Transverse colon (tissue), 4 donors: ENCODE data around the gene GRIA4. TPM values are rescaled to one million over a fixed set of nuclear protein-coding genes. Genes with fewer than 3 reads are reported as not detected.

Experiments
- DNase-seq: peaks from one replicate; pipeline ENCODE4 v3.0.0-alpha.2; 2019
- H3K27ac ChIP-seq, 4 donors: fragments of 200-600 bp; sonication (generic); 2 replicates each; pipeline ENCODE4 v1.5.1; 2016 to 2018; ENCODE audit warnings: inconsistent platforms in 4 of 4
- H3K27me3 ChIP-seq: fragments of 200-600 bp; sonication (generic); 2 replicates; pipeline ENCODE4 v1.5.1; 2017; ENCODE audit warnings: inconsistent platforms
- H3K36me3 ChIP-seq, 4 donors: fragments of 200-600 bp; sonication (generic); 2 replicates each; pipeline ENCODE4 v1.5.1; 2017 to 2019; ENCODE audit warnings: inconsistent platforms in 4 of 4
- H3K4me1 ChIP-seq, 4 donors: fragments of 200-600 bp; sonication (generic); 2 replicates each; pipeline ENCODE4 v1.5.1; 2017 to 2020; ENCODE audit warnings: inconsistent platforms in 4 of 4
- H3K4me3 ChIP-seq, 4 donors: fragments of 200-600 bp; sonication (generic); 1 replicate in 1 of 4; 2 replicates in 3 of 4; pipeline versions ENCODE4 v1.5.1 to v1.6.1; 2017 to 2019; ENCODE audit warnings: inconsistent platforms in 4 of 4
- H3K9me3 ChIP-seq, 2 donors: fragments of 200-600 bp; sonication (generic); 2 replicates each; pipeline ENCODE4 v1.5.1; 2017 to 2019; ENCODE audit warnings: inconsistent platforms in 2 of 2
- EP300 ChIP-seq: sonication (generic); formaldehyde crosslinking; IDR thresholded peaks from one replicate; pipeline ENCODE4 v1.6.1; 2017; ENCODE audit warnings: antibody characterized with exemption, low read depth
- POLR2A ChIP-seq: fragments of 450-650 bp; IDR thresholded peaks from one replicate; pipeline ENCODE4 v1.6.1; 2016; ENCODE audit warnings: antibody characterized with exemption, mild to moderate bottlenecking, moderate library complexity
- POLR2AphosphoS5 ChIP-seq, 3 donors: sonication (generic); formaldehyde crosslinking; IDR thresholded peaks; one replicate each; pipeline ENCODE4 v1.6.1; 2016; ENCODE audit warnings: antibody characterized with exemption in 3 of 3
- WGBS, 2 donors: methylation state at CpG; one replicate each; pipeline ENCODE4 v1.1.5; 2018; ENCODE audit warnings: low coverage in 1 of 2; 5-methylcytosine and 5-hydroxymethylcytosine counted together
- in situ Hi-C, 4 donors: fragments of 200-750 bp; cut with MboI; loops; one replicate each; pipeline versions ENCODE4 v1.15.0 to v1.15.1; 2017; ENCODE audit warnings: low sequenced_read_pairs in 3 of 4, low pct_ligation_motif_present in 1 of 4, low pct_unique_long_range_greater_than_20kb in 1 of 4
- intact Hi-C: fragments of 100-400 bp; cut with DNase I; formaldehyde crosslinking; loops from one replicate; pipeline ENCODE4 v1.15.1; 2023; ENCODE audit warnings: low total_unique reads
- total RNA-seq, 4 donors: library from RNA; depleted of rRNA; stranded (reverse); fragments of >200 nt; gene quantifications; one replicate each; pipeline ENCODE4 v1.1.0, GENCODE V29; 2016
- TF ChIP-seq, protein P1 (sequence below), 5 experiments: fragments of 200-600 bp in 3 of 5; fragments of 450-650 bp in 2 of 5; sonication (generic) in 3 of 5; IDR thresholded peaks; 1 replicate in 2 of 5; 2 replicates in 3 of 5; pipeline ENCODE4 v1.5.1; 2016 to 2017; ENCODE audit warnings: antibody characterized with exemption in 5 of 5, inconsistent platforms in 3 of 5, mild to moderate bottlenecking in 2 of 5, moderate library complexity in 1 of 5

Gene GRIA4
- total RNA-seq, 4 donors from 2014 or later = 0.79 to 2.4 (median 1.4) TPM; not detected in 1

DNA sequence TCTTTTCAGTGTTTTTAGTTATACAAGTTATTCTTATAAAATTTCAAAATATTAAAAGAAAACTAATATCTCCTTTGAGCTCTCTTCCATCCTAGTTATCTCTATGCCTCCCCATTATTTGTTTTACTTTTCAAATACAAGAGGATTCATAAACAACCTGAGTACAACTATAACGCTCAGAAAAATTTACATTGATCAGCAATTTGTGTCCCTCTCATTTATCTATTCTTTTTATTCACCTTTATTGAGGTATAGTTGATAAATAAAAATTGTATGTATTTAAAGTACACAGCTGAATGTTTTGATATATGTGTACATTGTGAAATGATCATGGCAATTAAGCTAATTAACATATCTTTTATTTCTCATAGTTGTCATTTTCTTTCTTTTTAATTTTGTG, 57.6 kb downstream of the GRIA4 start:
- TF ChIP-seq EP300 = no peak
- TF ChIP-seq POLR2A = no peak
- TF ChIP-seq, protein P1, sequence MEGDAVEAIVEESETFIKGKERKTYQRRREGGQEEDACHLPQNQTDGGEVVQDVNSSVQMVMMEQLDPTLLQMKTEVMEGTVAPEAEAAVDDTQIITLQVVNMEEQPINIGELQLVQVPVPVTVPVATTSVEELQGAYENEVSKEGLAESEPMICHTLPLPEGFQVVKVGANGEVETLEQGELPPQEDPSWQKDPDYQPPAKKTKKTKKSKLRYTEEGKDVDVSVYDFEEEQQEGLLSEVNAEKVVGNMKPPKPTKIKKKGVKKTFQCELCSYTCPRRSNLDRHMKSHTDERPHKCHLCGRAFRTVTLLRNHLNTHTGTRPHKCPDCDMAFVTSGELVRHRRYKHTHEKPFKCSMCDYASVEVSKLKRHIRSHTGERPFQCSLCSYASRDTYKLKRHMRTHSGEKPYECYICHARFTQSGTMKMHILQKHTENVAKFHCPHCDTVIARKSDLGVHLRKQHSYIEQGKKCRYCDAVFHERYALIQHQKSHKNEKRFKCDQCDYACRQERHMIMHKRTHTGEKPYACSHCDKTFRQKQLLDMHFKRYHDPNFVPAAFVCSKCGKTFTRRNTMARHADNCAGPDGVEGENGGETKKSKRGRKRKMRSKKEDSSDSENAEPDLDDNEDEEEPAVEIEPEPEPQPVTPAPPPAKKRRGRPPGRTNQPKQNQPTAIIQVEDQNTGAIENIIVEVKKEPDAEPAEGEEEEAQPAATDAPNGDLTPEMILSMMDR (IDR thresholded peaks at IDR 0.05) = no peak
- Histone ChIP-seq H3K27ac (no peak overlapping the region), H3K9me3 (no peaks in the 10 kb centered on the region), H3K36me3 (no peaks in the 10 kb centered on the region), H3K4me3 (no peak overlapping the region), H3K27me3 (no peaks in the 10 kb centered on the region), H3K4me1 (no peaks in the 10 kb centered on the region)
- no peak for DNase-seq
- in situ Hi-C loops (no loop called here), intact Hi-C loops (no loop called here)
- WGBS, 2 donors = 65 to 73% methylated on average over 1 of the region's 1 CpG

DNA sequence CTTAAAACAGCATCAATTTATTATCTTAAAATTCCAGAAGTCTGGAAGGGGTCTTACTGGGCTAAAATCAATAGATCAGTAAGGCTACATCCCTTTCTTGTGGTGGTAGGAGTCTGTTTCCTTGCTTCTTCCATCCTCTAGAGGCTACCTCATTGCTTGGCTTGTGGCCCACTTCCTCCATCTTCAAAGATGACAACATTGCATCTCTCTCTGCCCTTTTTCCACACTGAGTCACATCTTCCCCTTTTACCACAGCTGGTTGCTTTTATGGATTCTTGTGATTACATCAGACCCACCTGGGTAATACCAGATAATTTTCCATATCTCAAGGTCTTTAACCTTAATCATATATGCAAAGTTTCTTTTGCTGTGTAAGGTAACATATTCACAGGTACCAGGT, 60.9 kb downstream of the GRIA4 start:
- in situ Hi-C loops = no loop called here
- intact Hi-C loops = no loop called here
- no peak overlapping the region for H3K27ac ChIP-seq
- DNase-seq = no peak
- no peaks in the 10 kb centered on the region for H3K4me1 ChIP-seq
- no peak for TF ChIP-seq POLR2A
- no peak for TF ChIP-seq POLR2AphosphoS5 (IDR thresholded peaks at IDR 0.05)
- TF ChIP-seq, protein P1 (IDR thresholded peaks at IDR 0.05) = no peak
- TF ChIP-seq EP300 = no peak
- no peaks in the 10 kb centered on the region for H3K9me3 ChIP-seq
- no peak overlapping the region for H3K4me3 ChIP-seq
- no peaks in the 10 kb centered on the region for H3K27me3 ChIP-seq
- H3K36me3 ChIP-seq = no peaks in the 10 kb centered on the region

DNA sequence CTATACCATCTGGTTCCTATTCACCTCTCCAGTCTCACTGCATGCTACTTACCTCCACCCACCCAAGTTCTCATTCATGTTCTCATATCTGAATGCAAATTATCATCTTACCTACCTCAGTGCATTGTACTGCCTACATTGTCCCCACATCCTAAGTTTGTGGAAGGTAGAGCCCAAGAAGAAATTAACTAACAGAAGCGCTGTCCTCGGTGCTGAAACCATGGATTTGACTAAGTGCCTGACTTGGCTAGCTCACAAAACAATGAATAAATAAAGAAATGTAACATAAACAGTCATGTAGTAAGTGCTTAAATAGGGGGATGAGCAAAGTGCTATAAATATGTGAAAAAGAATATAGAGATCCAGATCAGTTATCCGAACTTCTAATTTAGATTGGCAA, 63.2 kb downstream of the GRIA4 start:
- Histone ChIP-seq H3K9me3 (no peaks in the 10 kb centered on the region), H3K4me1 (no peaks in the 10 kb centered on the region), H3K36me3 (no peaks in the 10 kb centered on the region), H3K27me3 (no peaks in the 10 kb centered on the region), H3K4me3 (no peak overlapping the region), H3K27ac (no peak overlapping the region)
- 11 to 30% methylated on average over 3 of the region's 3 CpGs for WGBS, 2 donors
- intact Hi-C loops (no loop called here), in situ Hi-C loops (no loop called here)
- DNase-seq = no peak
- TF ChIP-seq, protein P1 (IDR thresholded peaks at IDR 0.05) = no peak
- TF ChIP-seq EP300 = no peak

DNA sequence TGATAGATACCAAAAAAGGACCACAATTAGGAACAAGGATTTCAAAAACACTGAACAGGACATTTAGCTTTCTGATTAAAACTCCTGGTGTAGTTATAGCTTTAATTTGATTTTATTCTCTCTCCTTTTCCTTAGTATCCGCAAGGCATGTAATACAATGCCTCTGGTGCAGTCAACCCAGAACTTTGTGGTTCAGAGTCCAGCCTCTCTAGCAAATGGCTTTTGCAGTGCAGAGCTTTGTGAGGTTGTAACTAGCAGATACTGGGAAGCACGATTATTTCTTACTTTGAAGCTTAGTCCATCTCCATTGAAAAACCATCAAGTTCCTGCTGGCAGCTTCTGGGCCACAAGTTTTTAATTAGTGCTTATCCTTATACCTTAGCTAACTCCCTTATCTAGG, 79.8 kb downstream of the GRIA4 start:
- intact Hi-C loops (no loop called here), in situ Hi-C loops (no loop called here)
- no peak for DNase-seq
- H3K4me1 ChIP-seq = no peaks in the 10 kb centered on the region
- 77 to 100% methylated on average over 1 to 2 of the region's 2 CpGs for WGBS, 2 donors
- TF ChIP-seq POLR2A = no peak
- no peak for TF ChIP-seq POLR2AphosphoS5 (IDR thresholded peaks at IDR 0.05)
- H3K27me3 ChIP-seq = no peaks in the 10 kb centered on the region
- no peaks in the 10 kb centered on the region for H3K36me3 ChIP-seq
- no peaks in the 10 kb centered on the region for H3K9me3 ChIP-seq
- H3K27ac ChIP-seq = no peak overlapping the region
- no peak overlapping the region for H3K4me3 ChIP-seq

DNA sequence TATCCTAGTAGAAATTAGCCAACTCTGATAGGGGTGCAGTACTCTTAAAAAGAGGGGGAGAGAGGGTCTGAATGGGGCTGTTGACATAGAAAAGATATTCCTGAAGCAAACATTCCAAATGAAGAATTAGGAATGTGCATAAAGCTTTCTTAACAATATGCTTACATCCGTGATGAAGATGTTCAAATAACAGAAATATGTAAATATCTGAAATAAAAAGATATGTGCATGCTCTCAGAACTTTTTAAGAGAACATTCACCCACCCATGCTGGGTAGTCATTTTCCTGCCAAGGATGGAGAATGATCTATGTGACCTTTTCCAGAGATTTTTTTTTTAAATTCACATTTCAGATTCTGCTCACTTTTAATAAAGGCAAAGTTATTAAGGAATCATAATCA, 80.6 kb downstream of the GRIA4 start:
- Histone ChIP-seq H3K4me3 (no peak overlapping the region), H3K9me3 (no peaks in the 10 kb centered on the region), H3K27ac (no peak overlapping the region), H3K36me3 (no peaks in the 10 kb centered on the region), H3K4me1 (no peaks in the 10 kb centered on the region), H3K27me3 (no peaks in the 10 kb centered on the region)
- intact Hi-C loops (no loop called here), in situ Hi-C loops (no loop called here)
- no peak for DNase-seq
- TF ChIP-seq POLR2A = no peak
- 72 to 75% methylated on average over 1 of the region's 1 CpG for WGBS, 2 donors
